ENCODE data around the gene NUP188.

NUP188 gene

GRCh38 chr9:129006328-129007034 is 59.0 kb downstream of the NUP188 start (continued):
- TF ChIP-seq ZNF518A (tag by site-specific recombination; conservative IDR thresholded peaks at IDR 0.05; ENCODE audit: low read depth) (no peak), PRDM10 (tag by site-specific recombination; IDR thresholded peaks at IDR 0.05) (no peak), ZNF362 (tag by site-specific recombination; IDR thresholded peaks at IDR 0.05) (no peak), REST (tag by site-specific recombination; IDR thresholded peaks at IDR 0.05) (peak; percentile 33; the same call in 1 of the 2 replicates), ZSCAN18 (tag by site-specific recombination; IDR thresholded peaks at IDR 0.05) (no peak), ZNF561 (tag by site-specific recombination; IDR thresholded peaks at IDR 0.05; ENCODE audit: borderline replicate concordance) (no peak), ZNF391 (tag by site-specific recombination; IDR thresholded peaks at IDR 0.05; ENCODE audit: borderline replicate concordance, low read depth) (no peak), ZNF529 (tag by site-specific recombination; IDR thresholded peaks at IDR 0.05; ENCODE audit: insufficient replicate concordance) (no peak), TRIM28 (IDR thresholded peaks at IDR 0.05; ENCODE audit: borderline replicate concordance, low read length) (no peak), ZNF610 (tag by site-specific recombination; IDR thresholded peaks at IDR 0.05; ENCODE audit: borderline replicate concordance) (no peak), ZNF600 (tag by site-specific recombination; IDR thresholded peaks at IDR 0.05) (peak; percentile 53; the same call in 1 of the 2 replicates), ZNF341 (tag by site-specific recombination; IDR thresholded peaks at IDR 0.05; ENCODE audit: low read depth) (peak; percentile 74), ZNF677 (tag by site-specific recombination; IDR thresholded peaks at IDR 0.05) (no peak), YY2 (tag by site-specific recombination; IDR thresholded peaks at IDR 0.05) (no peak), KLF1 (tag by site-specific recombination; IDR thresholded peaks at IDR 0.05) (peak; percentile 21; the same call in 1 of the 2 replicates), SCRT1 (tag by site-specific recombination; IDR thresholded peaks at IDR 0.05; ENCODE audit: borderline replicate concordance) (no peak), ZNF473 (tag by site-specific recombination; IDR thresholded peaks at IDR 0.05) (no peak), ZBTB8A (tag by site-specific recombination; IDR thresholded peaks at IDR 0.05) (0 out of 2 replicates have a peak, but pooled peaks have one; percentile 10), ZNF837 (tag by site-specific recombination; IDR thresholded peaks at IDR 0.05) (no peak), ZNF785 (tag by site-specific recombination; IDR thresholded peaks at IDR 0.05) (no peak), ZBTB48 (tag by site-specific recombination; IDR thresholded peaks at IDR 0.05) (no peak), INSM2 (tag by site-specific recombination; IDR thresholded peaks at IDR 0.05) (no peak)

Measured in HEK293 (cell line).